HG03575 (cell line): Measurements from ENCODE around the gene ZC3H12C.
"Not testable (repeated sequence)": the region's sequence is repeated elsewhere in the genome, so short reads cannot be mapped to it uniquely, and the experiment has no call there.

Experiments
- ATAC-seq: cut with Tn5 transposase; IDR thresholded peaks from one replicate; pipeline ENCODE4 v1.9.1; 2021; ENCODE audit not compliant: unreplicated experiment, insufficient number of reproducible peaks, low FRiP score; ENCODE audit errors: extremely low read depth

Gene ZC3H12C

DNA sequence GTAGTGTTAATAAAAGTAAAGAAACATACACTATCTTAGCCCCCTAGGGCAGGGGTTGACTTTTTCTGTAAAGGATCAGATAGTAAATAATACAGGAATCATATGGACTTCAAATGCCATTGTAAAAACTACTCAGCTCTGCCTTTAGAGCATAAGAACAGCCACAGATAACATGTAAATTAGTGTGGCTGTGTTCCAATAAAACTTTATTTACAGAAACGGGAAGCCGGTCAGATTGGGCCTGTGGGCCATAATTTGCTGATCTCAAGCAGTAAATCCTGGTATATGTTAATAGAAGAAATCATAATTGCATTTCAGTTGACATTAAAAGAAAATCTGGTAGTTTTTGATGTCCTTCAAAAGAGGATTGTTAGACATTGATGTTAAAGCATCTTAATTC, 76.5 kb downstream of the ZC3H12C start:
- ATAC-seq: no peak

DNA sequence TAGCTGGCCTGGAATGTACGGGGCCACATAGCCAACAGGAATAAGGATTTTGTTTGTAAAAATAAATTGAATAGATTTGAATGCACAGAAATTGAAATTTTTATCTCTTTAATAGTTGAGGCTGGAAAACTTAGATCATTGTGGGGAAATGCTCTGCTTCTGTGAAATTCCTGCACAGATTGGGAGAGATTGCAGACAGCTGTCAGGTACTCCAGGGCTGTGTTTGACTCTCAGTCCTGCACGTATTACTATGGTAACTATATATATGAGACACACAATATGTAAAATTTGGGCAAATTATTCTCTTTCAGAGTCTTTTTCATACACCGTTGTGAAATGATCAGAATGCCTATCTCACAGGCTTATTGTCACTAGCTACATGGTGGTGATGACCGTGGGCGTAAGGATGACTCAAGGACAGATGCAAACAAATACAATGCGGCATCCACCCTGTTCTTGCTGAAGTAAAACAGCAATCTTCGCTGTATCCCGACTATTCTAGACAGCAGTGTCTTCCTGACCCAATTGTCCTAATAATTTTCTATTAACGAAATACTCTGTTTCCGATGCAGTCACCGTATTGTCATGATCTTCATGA, 79.4 kb downstream of the ZC3H12C start:
- ATAC-seq: no peak

GRCh38 chr11:110173811-110174644, 80.8 kb downstream of the ZC3H12C start:
- no peak for ATAC-seq

GRCh38 chr11:110174645-110175310, 81.6 kb downstream of the ZC3H12C start:
- no peak for ATAC-seq

GRCh38 chr11:110176366-110177085, 83.3 kb downstream of the ZC3H12C start:
- ATAC-seq: no peak

GRCh38 chr11:110177086-110177456, 83.9 kb downstream of the ZC3H12C start:
- ATAC-seq: no peak

- no peak for ATAC-seq
These were observed 85.9 kb downstream of the ZC3H12C start for GRCh38 chr11:110179064-110179463.

DNA sequence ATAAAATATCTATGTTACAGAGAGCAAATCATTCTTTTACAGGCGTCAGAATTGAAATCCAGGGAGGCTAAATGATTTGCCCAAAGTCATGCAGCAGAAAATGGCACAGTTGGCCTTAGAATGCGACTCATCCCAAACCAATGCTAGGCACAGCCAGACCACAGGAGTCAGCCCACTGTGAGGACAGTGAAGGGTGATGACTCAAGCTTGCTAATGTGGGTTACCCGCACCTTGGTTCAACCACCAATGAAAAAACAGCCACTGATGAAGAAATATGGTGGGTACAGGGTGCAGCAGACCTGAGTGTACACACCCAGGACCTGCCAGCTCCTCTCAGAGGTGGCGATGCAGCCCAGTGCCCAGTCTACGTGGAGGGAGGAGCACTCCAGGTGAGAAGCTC, 89.7 kb downstream of the ZC3H12C start:
- ATAC-seq: no peak

DNA sequence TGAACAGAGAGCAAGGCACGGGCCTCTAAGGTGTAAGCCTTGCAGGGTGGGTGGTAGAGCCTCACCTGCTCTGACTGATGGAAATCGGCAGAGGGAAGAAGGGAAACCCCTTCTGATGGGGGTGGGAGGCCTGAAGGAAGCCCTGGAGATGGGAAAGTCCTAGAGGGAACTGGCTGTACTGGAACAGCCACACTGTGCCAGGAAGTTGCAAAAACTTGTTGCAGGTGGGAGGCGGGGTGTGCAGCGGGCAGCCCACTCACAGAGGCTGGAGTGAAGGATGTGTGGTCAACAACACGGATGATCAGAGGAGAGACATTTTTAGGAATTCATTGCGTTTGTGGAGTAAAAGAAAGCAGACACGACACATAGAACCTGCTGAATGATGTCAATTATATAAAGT, 91.3 kb downstream of the ZC3H12C start:
- ATAC-seq: no peak

DNA sequence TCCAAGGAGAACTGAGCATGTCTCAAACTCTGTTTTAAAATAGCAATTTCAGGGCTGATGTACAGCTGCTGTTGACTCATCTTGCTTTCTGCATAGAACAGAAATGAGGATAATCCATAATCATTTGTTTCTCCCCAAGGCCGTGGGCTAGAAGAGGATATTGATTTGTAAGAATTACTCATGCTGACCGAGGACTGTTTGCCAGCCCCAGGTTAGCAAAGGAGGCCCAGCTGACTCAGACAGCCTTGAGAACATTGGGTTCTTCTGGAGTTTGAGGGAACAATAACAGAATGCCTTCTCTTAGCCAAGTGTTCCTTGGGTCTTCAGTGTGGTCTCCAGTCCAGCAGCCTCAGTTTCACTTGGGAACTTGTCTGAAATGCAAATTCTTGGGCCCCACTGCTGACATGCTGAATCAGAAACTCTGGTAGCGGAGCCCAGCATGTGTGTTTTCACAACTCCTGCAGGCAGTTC, 92.0 kb downstream of the ZC3H12C start:
- no peak for ATAC-seq

DNA sequence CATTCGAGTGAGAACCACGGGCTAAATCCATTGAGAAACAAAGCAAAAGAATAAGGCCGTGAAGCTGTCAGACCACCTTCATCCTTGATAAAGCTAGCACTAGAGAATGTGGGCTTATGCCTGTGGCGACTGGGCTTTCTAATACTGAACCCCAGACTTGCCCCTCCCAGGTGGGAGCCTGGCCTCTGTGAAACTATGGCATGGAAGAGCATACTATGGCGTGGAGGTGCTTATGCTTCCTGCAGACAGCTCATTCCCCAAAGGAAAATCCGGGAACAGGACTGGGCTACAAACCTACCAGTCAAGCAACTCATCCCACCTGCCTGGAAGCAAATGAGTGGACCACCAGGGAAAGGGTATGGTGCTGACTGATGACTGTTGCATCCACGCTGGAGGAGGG, 92.4 kb downstream of the ZC3H12C start:
- ATAC-seq: no peak

GRCh38 chr11:110186456-110186855, 93.3 kb downstream of the ZC3H12C start:
- ATAC-seq: no peak

- no peak for ATAC-seq
These were observed 93.7 kb downstream of the ZC3H12C start for GRCh38 chr11:110186867-110187266.

DNA sequence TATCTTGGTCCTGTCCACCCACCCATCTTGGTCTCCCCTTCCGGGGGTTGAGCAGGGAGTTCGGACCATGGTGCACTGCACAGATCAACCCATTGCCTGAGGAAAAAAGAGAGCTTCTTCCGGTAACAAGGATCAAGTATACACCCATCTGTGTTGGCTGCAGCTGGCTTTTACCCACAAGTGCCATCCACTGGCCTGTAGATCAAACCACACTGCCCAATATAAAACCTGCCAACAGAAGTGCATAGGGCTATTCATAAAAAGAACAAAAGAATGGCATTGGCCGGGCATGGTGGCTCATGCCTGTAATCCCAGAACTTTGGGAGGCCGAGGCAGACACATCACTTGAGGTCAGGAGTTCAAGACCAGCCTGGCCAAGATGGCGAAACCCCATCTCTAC, 94.5 kb downstream of the ZC3H12C start:
- ATAC-seq: no peak

DNA sequence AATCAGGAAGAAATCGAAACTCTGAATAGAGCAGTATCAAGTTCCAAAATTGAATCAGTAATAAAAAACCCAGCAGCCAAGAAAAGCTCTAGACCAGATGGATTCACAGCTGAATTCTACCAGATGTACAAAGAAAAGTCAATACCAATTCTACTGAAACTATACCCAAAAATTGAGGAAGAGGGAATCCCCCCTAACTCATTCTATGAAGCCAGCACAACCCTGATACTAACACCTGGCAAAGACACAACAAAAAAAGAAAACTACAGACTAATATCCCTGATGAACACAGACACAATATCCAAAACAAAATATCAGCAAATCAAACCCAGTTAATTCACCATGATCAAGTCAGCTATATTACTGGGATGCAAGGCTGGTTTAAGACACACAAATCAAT, 97.7 kb downstream of the ZC3H12C start:
- ATAC-seq: no peak

GRCh38 chr11:110192604-110193282, 99.6 kb downstream of the ZC3H12C start:
- peak; percentile 80 for ATAC-seq

DNA sequence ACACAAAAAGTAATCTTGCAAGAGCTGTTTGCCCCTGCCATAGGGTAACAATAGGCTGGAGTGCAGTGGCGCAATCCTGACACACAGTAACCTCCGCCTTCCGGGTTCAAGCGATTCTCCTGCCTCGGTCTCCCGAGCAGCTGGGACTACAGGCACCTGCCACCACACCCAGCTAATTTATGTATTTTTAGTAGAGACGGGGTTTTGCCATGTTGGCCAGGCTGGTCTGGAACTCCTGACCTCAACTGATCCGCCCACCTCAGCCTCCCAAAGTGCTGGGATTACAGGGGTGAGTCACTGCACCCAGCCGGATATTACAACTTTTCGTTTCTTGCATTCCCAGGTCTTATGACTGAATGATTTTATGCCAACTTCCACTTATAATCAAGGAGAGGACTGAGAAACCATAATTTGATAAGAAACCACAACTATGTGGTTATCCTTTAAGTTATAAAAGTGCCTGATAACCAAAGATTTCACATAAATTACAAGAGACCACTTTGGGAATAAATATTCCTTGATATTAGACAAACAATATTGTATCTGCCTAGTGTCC, 101.1 kb downstream of the ZC3H12C start:
- ATAC-seq: not testable (repeated sequence)

- no peak for ATAC-seq
These were observed 103.1 kb downstream of the ZC3H12C start for GRCh38 chr11:110196241-110196754.
